GM06990 (cell line): ENCODE data around the gene CTNNBIP1.

Experiments used
- DNase-seq: peaks from one replicate; pipeline ENCODE4 v3.0.0-alpha.2; 2011; ENCODE audit not compliant: insufficient read length; ENCODE audit errors: extremely low read depth
- H3K27me3 ChIP-seq: replicated peaks from 2 replicates; pipeline ENCODE4 v1.6.0; 2011; ENCODE audit warnings: low read length; ENCODE audit not compliant: control insufficient read depth, insufficient read depth
- H3K36me3 ChIP-seq: 2 replicates; pipeline ENCODE4 v1.5.1; 2011; ENCODE audit warnings: low read length; ENCODE audit not compliant: control insufficient read depth, insufficient read depth
- H3K4me3 ChIP-seq: replicated peaks from 2 replicates; pipeline ENCODE4 v1.5.1; 2011; ENCODE audit warnings: low read depth, mild to moderate bottlenecking, control low read depth, low read length
- TF ChIP-seq, protein P1 (sequence below): IDR thresholded peaks from 2 replicates; pipeline ENCODE4 v1.5.1; 2011; ENCODE audit warnings: low read length, control low read depth, mild to moderate bottlenecking, inconsistent platforms; ENCODE audit not compliant: insufficient read depth, poor library complexity, severe bottlenecking

The CTNNBIP1 gene

DNA sequence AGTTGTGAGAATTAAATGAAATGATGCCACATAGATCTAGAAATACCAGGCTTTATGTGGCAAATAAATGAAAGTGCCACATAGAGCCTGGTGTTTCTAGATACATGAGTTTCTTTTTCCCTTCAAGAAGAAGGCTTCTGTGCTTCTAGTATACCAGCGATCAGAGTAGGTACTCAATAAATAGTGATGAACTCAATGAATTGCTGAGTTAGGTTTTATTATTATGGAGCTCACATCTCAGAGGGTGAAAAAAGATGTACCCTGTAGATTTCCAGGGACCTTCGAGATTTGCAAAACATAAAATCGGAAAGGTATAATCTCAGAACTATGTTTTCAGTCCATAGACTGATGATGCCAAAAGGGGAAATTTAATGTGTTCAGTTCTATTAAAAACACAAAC is 84.0 kb downstream of the CTNNBIP1 start:
- DNase-seq, result no peak
- Histone ChIP-seq H3K36me3 (no peaks in the 10 kb centered on the region), H3K4me3 (no peak overlapping the region), H3K27me3 (no peaks in the 10 kb centered on the region)
- TF ChIP-seq, protein P1, sequence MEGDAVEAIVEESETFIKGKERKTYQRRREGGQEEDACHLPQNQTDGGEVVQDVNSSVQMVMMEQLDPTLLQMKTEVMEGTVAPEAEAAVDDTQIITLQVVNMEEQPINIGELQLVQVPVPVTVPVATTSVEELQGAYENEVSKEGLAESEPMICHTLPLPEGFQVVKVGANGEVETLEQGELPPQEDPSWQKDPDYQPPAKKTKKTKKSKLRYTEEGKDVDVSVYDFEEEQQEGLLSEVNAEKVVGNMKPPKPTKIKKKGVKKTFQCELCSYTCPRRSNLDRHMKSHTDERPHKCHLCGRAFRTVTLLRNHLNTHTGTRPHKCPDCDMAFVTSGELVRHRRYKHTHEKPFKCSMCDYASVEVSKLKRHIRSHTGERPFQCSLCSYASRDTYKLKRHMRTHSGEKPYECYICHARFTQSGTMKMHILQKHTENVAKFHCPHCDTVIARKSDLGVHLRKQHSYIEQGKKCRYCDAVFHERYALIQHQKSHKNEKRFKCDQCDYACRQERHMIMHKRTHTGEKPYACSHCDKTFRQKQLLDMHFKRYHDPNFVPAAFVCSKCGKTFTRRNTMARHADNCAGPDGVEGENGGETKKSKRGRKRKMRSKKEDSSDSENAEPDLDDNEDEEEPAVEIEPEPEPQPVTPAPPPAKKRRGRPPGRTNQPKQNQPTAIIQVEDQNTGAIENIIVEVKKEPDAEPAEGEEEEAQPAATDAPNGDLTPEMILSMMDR, result no peak

DNA sequence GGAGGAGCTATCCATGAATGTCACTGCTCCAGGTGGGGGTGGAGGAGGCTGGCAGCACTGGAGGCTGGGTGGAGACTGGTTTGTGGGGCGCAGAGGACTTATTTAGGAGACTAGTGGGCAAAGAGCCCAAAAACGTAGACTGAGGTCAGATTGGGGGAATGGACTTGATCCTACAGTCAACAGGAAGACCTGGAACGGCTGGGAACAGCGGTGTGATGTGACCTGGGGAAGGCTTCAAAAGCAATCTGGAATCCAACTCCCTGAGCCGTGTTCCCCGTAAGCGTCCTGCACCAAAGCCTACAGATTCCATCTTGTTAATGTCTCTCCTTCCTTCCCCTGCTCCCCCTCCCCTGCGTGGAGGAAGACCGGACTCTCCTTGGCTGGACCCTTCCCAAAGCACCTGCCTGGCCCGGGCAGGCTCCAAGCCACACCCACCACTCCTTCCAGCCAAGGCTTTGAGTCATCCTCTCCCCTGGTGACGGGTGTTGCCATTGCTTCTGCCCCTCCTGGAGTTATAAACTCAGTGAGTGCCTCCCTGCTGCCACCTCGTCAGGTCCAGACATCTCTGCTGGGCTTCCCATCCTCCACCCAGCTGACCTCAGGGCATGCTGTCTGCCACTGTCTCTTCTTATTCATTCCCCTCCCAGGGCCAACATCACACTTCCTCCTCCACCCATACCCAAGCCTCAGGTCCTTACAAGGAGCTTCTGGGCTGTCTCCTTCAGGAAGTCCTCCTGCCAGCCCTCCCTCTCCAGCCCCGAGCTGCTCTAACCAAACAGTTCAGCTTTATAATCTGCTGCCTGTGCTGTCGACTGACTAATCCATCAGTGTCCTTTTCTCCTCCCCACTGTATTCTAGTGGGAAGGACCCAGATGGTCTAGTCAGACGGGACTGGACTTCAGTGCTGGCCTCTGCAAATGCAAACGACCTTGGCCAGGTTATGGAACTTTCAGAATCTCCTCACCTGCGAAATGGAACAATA is 84.7 kb downstream of the CTNNBIP1 start:
- H3K4me3 ChIP-seq, result no peak overlapping the region
- no peaks in the 10 kb centered on the region for H3K36me3 ChIP-seq
- DNase-seq, result peak; percentile 31
- H3K27me3 ChIP-seq, result no peaks in the 10 kb centered on the region
- TF ChIP-seq, protein P1, result no peak

DNA sequence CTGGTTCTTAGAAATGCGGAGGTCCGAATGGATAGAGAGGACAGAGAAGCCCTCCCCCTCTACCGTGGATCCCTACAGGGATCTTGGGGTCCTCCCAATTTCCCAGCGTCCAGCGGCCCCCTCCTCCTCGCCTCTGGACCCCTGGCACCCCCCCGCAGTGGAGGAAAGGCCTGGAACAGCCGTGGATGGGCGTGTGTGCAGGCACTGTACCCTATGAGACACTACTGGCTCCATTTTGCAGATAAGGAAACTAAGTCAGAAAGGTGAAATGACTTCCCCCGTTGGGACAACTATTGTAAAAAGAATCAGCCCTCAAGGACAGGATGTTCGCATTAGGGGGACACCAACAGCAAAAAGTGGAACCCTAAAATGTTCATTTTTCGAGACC is 85.4 kb downstream of the CTNNBIP1 start:
- no peaks in the 10 kb centered on the region for H3K27me3 ChIP-seq
- H3K4me3 ChIP-seq, result peak overlapping the region; percentile 63
- DNase-seq, result no peak
- TF ChIP-seq, protein P1, result no peak
- H3K36me3 ChIP-seq, result no peaks in the 10 kb centered on the region

DNA sequence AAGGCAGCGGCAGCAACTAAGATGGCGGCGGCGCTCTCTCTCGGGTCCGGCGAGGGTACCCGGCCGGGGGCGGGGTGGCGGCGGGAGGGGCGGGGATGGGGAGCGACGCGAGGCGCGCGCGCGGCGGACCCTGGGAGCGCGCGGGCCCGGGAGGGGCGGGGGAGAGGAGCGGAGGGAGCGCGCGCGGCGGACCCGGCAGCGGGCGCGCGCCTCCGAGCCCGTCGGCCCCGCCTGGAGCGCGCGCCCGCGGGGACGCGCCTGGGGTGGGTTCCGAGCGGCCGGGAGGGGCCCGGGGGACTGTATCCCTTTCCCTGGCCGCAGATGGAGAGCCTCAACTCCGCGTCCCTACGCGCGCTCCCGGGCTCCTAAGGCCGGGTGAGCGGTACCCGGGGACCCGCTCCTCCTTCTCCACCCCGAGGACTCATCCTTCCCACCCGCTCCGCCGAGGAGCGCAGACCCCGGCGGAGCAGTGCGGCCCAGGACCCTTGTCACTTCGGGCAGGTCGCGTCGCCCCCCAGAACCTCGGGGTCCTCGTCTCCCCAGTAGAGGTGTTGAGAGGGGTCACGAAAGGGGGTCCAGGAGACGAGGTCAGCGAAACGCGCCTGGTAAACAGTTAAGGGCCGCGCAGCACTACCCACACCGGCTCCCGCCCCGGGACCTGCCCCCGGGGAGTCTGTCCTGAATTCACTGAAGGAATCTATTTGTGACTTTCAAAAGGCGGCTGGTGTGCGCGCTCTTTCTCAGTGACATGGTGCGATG is 85.9 kb downstream of the CTNNBIP1 start, which contains the start of gene CLSTN1:
Gene CLSTN1, minus strand, starts transcription at position 23 of the 759 bp plus-strand sequence. CDS start 232 bp downstream, outside the sequence.
- Histone ChIP-seq H3K27me3 (no peaks in the 10 kb centered on the region), H3K4me3 (peak within 1 kb of the TSS; percentile 79), H3K36me3 (no peaks in the 10 kb centered on the region)
- peak; percentile 88 for DNase-seq
- TF ChIP-seq, protein P1, result no peak

DNA sequence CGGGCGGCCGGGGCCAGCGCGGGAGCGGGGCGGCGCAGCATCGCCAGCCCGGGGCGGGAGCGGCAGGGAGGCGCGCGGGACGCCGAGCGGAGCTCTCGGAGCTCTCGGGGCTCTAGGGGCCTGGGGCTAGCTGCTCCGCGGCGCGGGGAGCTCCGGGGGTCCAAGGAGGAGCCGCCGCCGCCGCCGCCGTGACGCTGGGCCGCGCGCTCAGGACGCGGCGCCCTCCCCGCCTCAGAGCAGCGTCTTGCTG is 86.5 kb downstream of the CTNNBIP1 start:
- TF ChIP-seq, protein P1, result no peak
- DNase-seq, result no peak
- H3K36me3 ChIP-seq, result no peaks in the 10 kb centered on the region
- peak overlapping the region; percentile 79 for H3K4me3 ChIP-seq
- no peaks in the 10 kb centered on the region for H3K27me3 ChIP-seq
